Heart right ventricle (tissue), 16 donors: ENCODE measurements around the gene KCTD10. TPM values are rescaled to one million over a fixed set of nuclear protein-coding genes. Genes with fewer than 3 reads are reported as not detected.

Experiments used
- ATAC-seq, 8 donors: fragments of 200-7000 bp; cut with Tn5 transposase; one replicate each; pipeline ENCODE4 v1.9.1; 2020; ENCODE audit warnings: mild to moderate bottlenecking in 8 of 8, moderate library complexity in 8 of 8, moderate number of reproducible peaks in 1 of 8
- DNase-seq, 2 donors: peaks; one replicate each; pipeline ENCODE4 v3.0.0-alpha.2; 2020
- H3K27ac ChIP-seq, 10 donors: fragments of 200-600 bp; sonication (generic) in 2 of 10; one replicate each; pipeline versions ENCODE4 v1.5.0 to v1.8.0; 2020 to 2022; ENCODE audit warnings: mild to moderate bottlenecking in 3 of 10
- H3K27me3 ChIP-seq, 7 donors: fragments of 200-600 bp; one replicate each; pipeline ENCODE4 v1.8.0; 2021 to 2022; ENCODE audit warnings: mild to moderate bottlenecking in 2 of 7
- H3K36me3 ChIP-seq, 9 donors: fragments of 200-600 bp; sonication (generic) in 1 of 9; one replicate each; pipeline versions ENCODE4 v1.5.0 to v1.8.0; 2020 to 2022; ENCODE audit warnings: mild to moderate bottlenecking in 2 of 9
- H3K4me1 ChIP-seq, 9 donors: fragments of 200-600 bp; sonication (generic) in 1 of 9; one replicate each; pipeline versions ENCODE4 v1.5.0 to v1.8.0; 2020 to 2022; ENCODE audit warnings: mild to moderate bottlenecking in 4 of 9
- H3K4me3 ChIP-seq, 10 donors: fragments of 200-600 bp; sonication (generic) in 2 of 10; one replicate each; pipeline versions ENCODE4 v1.5.0 to v1.8.0; 2020 to 2022; ENCODE audit warnings: mild to moderate bottlenecking in 7 of 10, moderate library complexity in 2 of 10
- H3K9me3 ChIP-seq, 11 donors: fragments of 200-600 bp in 10 of 11; sonication (generic) in 2 of 11; one replicate each; pipeline versions ENCODE4 v1.5.0 to v1.8.0; 2013 to 2022; ENCODE audit warnings: mild to moderate bottlenecking in 2 of 11, control low read depth in 1 of 11, moderate library complexity in 1 of 11
- WGBS, 2 donors: extraction: QIAGEN DNeasy Blood & Tissue Kit; methylation state at CpG; one replicate each; pipeline ENCODE4 v1.1.7; 2013; ENCODE audit warnings: inconsistent platforms in 1 of 2; 5-methylcytosine and 5-hydroxymethylcytosine counted together
- intact Hi-C, 10 donors: fragments of 100-400 bp; cut with DNase I; formaldehyde crosslinking; loops; one replicate each; pipeline versions ENCODE4 v1.11.1 to v1.14.2; 2022
- polyA plus RNA-seq, 2 donors: library from polyadenylated mRNA; stranded (reverse); fragments of 200-250 nt; gene quantifications; one replicate each; pipeline ENCODE4 v1.2.3, GENCODE V29; 2013
- total RNA-seq, 10 donors: library from RNA; stranded (reverse); fragmentation: NEBNext Ultra II Directional in 3 of 10; extraction: Animal tissue kit (Norgen Biotek cat#: 25700) in 3 of 10; gene quantifications; one replicate each; pipeline versions ENCODE4 v1.2.1 to v1.2.4, GENCODE V29; 2021 to 2023
- TF ChIP-seq, protein P1 (sequence below), 9 donors: fragments of 200-600 bp; sonication (generic) in 2 of 9; IDR thresholded peaks; one replicate each; pipeline versions ENCODE4 v1.5.0 to v1.8.0; 2021 to 2022; ENCODE audit warnings: antibody characterized with exemption in 9 of 9, mild to moderate bottlenecking in 5 of 9, moderate library complexity in 1 of 9
- donor health status: Arrhythmogenic right ventricular cardiomyopathy.
- donor health status: ischemic (EF 13 %, LVEDD 7.1; RV severe dilation, severe dysfunction).
- donor health status: healthy with polysubstance abuse.
- donor health status: DM: no; HTN: yes; CAD: no.
- donor health status: DM: no; HTN: no; CAD: no.
- donor health status: ischemic (EF 25% LVEDD 6.9; RV normal size, moderate dysfunction).
- donor health status: ischemic (EF 25% LVEDD 5.7; RV mildly dilated, moderate dysfunction).
- donor health status: healthy.
- donor health status: DM: yes; HTN: yes; CAD: no.
- donor health status: Ischemic cardiomyopathy.
- donor health status: ischemic (EF 35%, LVEDD 5.7; RV mildly dilated, moderate dysfunction).
- donor health status: nonischemic (EF 11% LVEDD 7.7; RV severe dilation, severe dysfunction).
- donor health status: DM: yes; HTN: yes; CAD: no.
- donor health status: PGD.
- donor health status: ischemic (EF 29% LVEDD 5.4; RV normal size, mild dysfunction).
- donor health status: nonischemic (EF 23%, LVEDD 6.1; RV moderate dilation, normal function).

KCTD10 gene
- total and polyA plus RNA-seq, 12 donors: 13.6 to 64.9 (median 31.9) TPM

GRCh38 chr12:109496306-109496705, 19.2 kb upstream of the KCTD10 start:
- Histone ChIP-seq H3K9me3 (no peaks in the 10 kb centered on the region), H3K27me3 (no peaks in the 10 kb centered on the region), H3K4me3 (no peak overlapping the region), H3K27ac (no peak overlapping the region), H3K4me1 (no peaks in the 10 kb centered on the region), H3K36me3 (peaks cover 0 to 100% (median 62%) of the 10 kb centered on the region in 9 donors)
- no peak for ATAC-seq
- DNase-seq: no peak
- intact Hi-C loops: no loop called here
- TF ChIP-seq, protein P1, sequence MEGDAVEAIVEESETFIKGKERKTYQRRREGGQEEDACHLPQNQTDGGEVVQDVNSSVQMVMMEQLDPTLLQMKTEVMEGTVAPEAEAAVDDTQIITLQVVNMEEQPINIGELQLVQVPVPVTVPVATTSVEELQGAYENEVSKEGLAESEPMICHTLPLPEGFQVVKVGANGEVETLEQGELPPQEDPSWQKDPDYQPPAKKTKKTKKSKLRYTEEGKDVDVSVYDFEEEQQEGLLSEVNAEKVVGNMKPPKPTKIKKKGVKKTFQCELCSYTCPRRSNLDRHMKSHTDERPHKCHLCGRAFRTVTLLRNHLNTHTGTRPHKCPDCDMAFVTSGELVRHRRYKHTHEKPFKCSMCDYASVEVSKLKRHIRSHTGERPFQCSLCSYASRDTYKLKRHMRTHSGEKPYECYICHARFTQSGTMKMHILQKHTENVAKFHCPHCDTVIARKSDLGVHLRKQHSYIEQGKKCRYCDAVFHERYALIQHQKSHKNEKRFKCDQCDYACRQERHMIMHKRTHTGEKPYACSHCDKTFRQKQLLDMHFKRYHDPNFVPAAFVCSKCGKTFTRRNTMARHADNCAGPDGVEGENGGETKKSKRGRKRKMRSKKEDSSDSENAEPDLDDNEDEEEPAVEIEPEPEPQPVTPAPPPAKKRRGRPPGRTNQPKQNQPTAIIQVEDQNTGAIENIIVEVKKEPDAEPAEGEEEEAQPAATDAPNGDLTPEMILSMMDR (IDR thresholded peaks at IDR 0.05): no peak

DNA sequence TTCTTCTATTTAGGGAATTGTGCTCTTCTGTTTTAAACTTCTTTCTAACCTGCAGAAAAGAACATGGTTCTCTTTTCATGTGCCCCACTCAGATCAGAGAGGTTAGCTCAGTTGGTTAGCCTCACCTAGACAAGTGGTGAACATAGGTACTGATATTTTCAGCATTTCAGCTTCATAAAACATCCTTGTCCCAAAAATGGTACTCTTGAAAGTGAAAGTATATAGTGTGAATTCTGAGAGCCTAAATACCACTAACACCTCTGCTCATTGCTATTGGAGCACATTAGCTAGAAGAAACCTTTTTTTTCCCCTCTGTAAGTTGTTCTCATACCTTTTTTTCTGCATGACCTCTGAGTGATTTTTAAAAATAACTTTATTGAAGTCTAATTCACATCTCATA, 17.9 kb upstream of the KCTD10 start:
- H3K4me1 ChIP-seq: no peaks in the 10 kb centered on the region
- no peaks in the 10 kb centered on the region for H3K27me3 ChIP-seq

DNA sequence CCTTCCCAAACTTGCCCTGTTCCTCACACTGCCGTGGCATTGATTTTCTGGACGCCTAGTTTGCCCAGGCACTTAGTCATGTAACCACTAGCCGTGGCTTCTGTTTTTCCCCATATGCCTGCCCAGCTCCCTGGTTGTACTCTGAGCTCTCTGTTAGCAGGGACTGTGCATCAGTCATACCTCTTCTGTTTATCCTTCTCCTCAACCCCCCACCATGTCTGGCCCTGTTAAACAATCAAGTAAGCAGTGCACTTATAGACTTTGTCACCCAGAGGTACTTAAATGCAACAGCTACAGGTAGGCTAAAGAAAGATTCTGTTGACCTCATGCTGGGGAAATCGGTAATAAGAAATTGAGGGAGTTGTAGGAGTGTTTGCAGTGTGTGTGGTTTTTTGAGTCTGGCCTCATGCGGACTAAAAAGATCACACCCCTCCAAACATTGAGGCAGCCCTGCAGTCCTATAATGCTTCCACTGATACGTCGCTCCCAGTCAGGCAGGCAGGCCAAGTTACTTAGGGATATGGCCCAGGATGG, 17.3 kb upstream of the KCTD10 start:
- 96% methylated on average over 7 of the region's 7 CpGs for WGBS, 2 donors
- Histone ChIP-seq H3K9me3 (no peaks in the 10 kb centered on the region), H3K27me3 (no peaks in the 10 kb centered on the region), H3K36me3 (peaks cover 0 to 100% (median 65%) of the 10 kb centered on the region in 9 donors), H3K4me1 (no peaks in the 10 kb centered on the region), H3K4me3 (no peak overlapping the region), H3K27ac (no peak overlapping the region)
- no peak for ATAC-seq
- DNase-seq: no peak
- intact Hi-C loops: no loop called here
- TF ChIP-seq, protein P1 (IDR thresholded peaks at IDR 0.05): no peak

More for the DNA sequence above, 17.9 kb upstream of the KCTD10 start:
- intact Hi-C loops: no loop called here
- Histone ChIP-seq H3K36me3 (peaks cover 0 to 100% (median 65%) of the 10 kb centered on the region in 9 donors), H3K9me3 (no peaks in the 10 kb centered on the region), H3K27ac (no peak overlapping the region), H3K4me3 (no peak overlapping the region)
- TF ChIP-seq, protein P1 (IDR thresholded peaks at IDR 0.05): no peak
- ATAC-seq (no peak), DNase-seq (no peak)

DNA sequence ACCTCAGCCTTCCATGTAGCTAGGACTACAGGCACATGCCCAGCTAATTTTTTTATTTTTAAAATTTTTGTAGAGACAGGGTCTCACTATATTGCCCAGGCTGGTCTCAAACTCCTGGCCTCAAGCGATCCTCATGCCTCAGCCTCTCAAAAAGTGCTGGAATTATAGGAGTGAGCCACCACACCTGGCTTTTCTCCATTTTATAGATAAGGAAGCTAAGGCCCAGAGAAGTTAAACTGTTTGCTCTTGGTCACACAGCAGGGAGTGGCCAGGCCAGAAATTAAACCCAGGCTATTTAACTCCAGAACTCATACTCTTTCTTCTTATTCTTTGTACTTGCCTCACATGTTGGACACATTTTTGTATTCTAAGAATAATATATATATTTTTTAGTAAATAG, 16.8 kb upstream of the KCTD10 start:
- TF ChIP-seq, protein P1 (IDR thresholded peaks at IDR 0.05): no peak
- no peaks in the 10 kb centered on the region for H3K27me3 ChIP-seq
- ATAC-seq (no peak), DNase-seq (no peak)
- no peak overlapping the region for H3K27ac ChIP-seq
- intact Hi-C loops: no loop called here
- H3K36me3 ChIP-seq: peaks cover 0 to 100% (median 65%) of the 10 kb centered on the region in 9 donors
- 96 to 100% methylated on average over 1 of the region's 1 CpG for WGBS, 2 donors
- H3K9me3 ChIP-seq: no peaks in the 10 kb centered on the region
- no peak overlapping the region for H3K4me3 ChIP-seq
- no peaks in the 10 kb centered on the region for H3K4me1 ChIP-seq
